Endometrial microvascular endothelial cells (primary cell): Measurements from ENCODE around the gene SEC14L2. TPM values are rescaled to one million over a fixed set of nuclear protein-coding genes. Genes with fewer than 3 reads are reported as not detected.

ENCODE experiments used
- in situ Hi-C: cut with HindIII; loops from 2 replicates; pipeline ENCODE4 v1.10.0; 2017; ENCODE audit warnings: low sequenced_read_pairs, low pct_unique_long_range_greater_than_20kb; ENCODE audit errors: inconsistent ontology term
- total RNA-seq: library from RNA; depleted of rRNA; stranded (reverse); fragments of >200 nt; gene quantifications from one replicate; pipeline ENCODE4 v1.2.3, GENCODE V29; 2015; ENCODE audit errors: inconsistent ontology term

The SEC14L2 gene
- total RNA-seq, 1 donor from 2014 or later: 48.2 TPM

DNA sequence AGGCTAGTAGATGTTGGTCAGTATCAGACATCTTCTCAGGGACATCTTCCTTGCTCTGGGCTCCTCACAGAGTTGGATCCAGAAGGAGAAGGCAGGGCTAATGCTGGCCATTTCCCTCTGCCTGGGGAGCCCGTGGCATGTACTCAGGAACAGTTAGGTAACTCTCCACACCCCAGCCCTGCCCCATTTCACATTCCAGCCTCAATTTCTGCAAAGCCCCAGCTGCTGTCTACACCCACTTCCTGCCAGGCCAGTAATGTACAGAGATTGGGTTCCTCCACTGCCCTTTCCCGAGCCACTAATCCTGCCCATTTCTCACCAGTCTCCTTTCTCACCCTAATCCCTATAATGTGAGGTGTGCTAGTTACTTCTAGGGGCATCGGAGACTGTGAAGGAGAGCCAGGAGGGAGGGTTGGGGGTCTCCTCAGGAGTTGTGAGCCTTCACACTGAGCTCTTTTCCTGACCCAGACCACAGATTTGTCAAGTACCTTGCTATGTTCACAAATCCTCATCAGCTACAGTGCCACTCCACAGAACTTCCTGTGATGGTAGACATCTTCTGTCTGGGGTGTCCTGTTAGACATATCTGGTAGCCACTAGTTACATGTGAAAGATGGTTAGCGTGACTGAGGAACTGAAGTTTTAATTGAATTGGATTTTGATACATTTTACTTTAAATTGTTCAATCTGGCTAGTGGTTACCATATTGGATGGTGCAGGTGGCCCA, 76.3 kb downstream of the SEC14L2 start:
- in situ Hi-C loops: no loop called here

DNA sequence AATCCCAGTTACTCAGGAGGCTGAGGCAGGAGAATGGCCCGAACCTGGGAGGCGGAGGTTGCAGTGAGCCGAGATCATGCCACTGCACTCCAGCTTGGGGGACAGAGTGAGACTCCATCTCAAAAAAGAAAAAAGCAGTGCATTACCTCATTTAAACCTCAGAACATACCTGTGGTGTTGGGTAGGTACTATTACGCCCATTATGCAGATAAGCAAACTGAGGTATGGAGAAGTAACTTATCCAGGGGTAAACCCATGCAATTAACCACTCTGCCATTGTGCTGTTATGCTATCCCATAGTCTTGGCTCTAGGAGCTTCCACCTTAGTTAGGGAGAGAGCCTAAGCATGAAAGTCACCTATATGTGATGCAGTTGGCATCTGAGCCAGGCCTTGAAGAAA, 77.3 kb downstream of the SEC14L2 start:
- in situ Hi-C loops: no loop called here

Other genes with a start within 250 kb of the SEC14L2 start
- not detected for gene LIF, start 150.3 kb upstream of the SEC14L2 start, total RNA-seq
- not detected for gene OSM, start 130.2 kb upstream of the SEC14L2 start, total RNA-seq
- 4.0 TPM for gene CASTOR1, start 107.5 kb upstream of the SEC14L2 start, total RNA-seq
- gene TBC1D10A, start 70.1 kb upstream of the SEC14L2 start, total RNA-seq: 12.1 TPM
- 81.0 TPM for gene SF3A1, start 40.1 kb upstream of the SEC14L2 start, total RNA-seq
- gene CCDC157, start 40.0 kb upstream of the SEC14L2 start, total RNA-seq: 2.0 TPM
- 11.2 TPM for gene RNF215, start 9.6 kb upstream of the SEC14L2 start, total RNA-seq
- 86.3 TPM for gene MTFP1, start 28.8 kb downstream of the SEC14L2 start, total RNA-seq
- not detected for gene SEC14L3, start 75.0 kb downstream of the SEC14L2 start, total RNA-seq
- not detected for gene SEC14L4, start 108.7 kb downstream of the SEC14L2 start, total RNA-seq
- gene SEC14L6, start 149.7 kb downstream of the SEC14L2 start, total RNA-seq: not detected
- not detected for gene GAL3ST1, start 177.6 kb downstream of the SEC14L2 start, total RNA-seq
- 88.8 TPM for gene PES1, start 194.9 kb downstream of the SEC14L2 start, total RNA-seq
- gene TCN2, start 210.2 kb downstream of the SEC14L2 start, total RNA-seq: 97.4 TPM
- gene SLC35E4, start 238.8 kb downstream of the SEC14L2 start, total RNA-seq: 40.0 TPM